GM18909 (cell line): Measurements from ENCODE around the gene WIPI1.
A peak's percentile ranks its signal among the peaks of the same experiment; 100 is the strongest.

ENCODE experiments used
- ATAC-seq: cut with Tn5 transposase; IDR thresholded peaks from one replicate; pipeline ENCODE4 v1.9.1; 2021; ENCODE audit warnings: mild to moderate bottlenecking; ENCODE audit not compliant: unreplicated experiment, poor library complexity

The WIPI1 gene

GRCh38 chr17:68441070-68441770 is 16.1 kb downstream of the WIPI1 start:
- no peak for ATAC-seq

GRCh38 chr17:68440526-68440925 is 16.8 kb downstream of the WIPI1 start:
- ATAC-seq, result no peak

GRCh38 chr17:68439656-68440290 is 17.5 kb downstream of the WIPI1 start:
- ATAC-seq, result no peak

GRCh38 chr17:68437979-68438822 is 19.1 kb downstream of the WIPI1 start:
- ATAC-seq, result peak; percentile 83

- ATAC-seq, result peak; percentile 57
Observed at GRCh38 chr17:68435876-68436842, 21.1 kb downstream of the WIPI1 start.

- no peak for ATAC-seq
Observed at GRCh38 chr17:68435361-68435760, 21.9 kb downstream of the WIPI1 start.

- no peak for ATAC-seq
Observed at GRCh38 chr17:68433911-68434508, 23.3 kb downstream of the WIPI1 start.

GRCh38 chr17:68433211-68433610 is 24.1 kb downstream of the WIPI1 start:
- no peak for ATAC-seq

GRCh38 chr17:68432086-68432864 is 25.0 kb downstream of the WIPI1 start:
- no peak for ATAC-seq

GRCh38 chr17:68431661-68432071 is 25.6 kb downstream of the WIPI1 start:
- ATAC-seq, result no peak

- no peak for ATAC-seq
Observed at GRCh38 chr17:68431045-68431608, 26.2 kb downstream of the WIPI1 start.

- ATAC-seq, result no peak
Observed at GRCh38 chr17:68429881-68430280, 27.4 kb downstream of the WIPI1 start.

GRCh38 chr17:68428498-68429172 is 28.7 kb downstream of the WIPI1 start:
- no peak for ATAC-seq

- no peak for ATAC-seq
Observed at GRCh38 chr17:68427575-68427974, 29.7 kb downstream of the WIPI1 start.

GRCh38 chr17:68425979-68426378 is 31.3 kb downstream of the WIPI1 start:
- ATAC-seq, result no peak

- ATAC-seq, result no peak
Observed at GRCh38 chr17:68424861-68425260, 32.4 kb downstream of the WIPI1 start.

- ATAC-seq, result no peak
Observed at GRCh38 chr17:68424203-68424602, 33.1 kb downstream of the WIPI1 start.

- ATAC-seq, result no peak
Observed at GRCh38 chr17:68423251-68423650, 34.0 kb downstream of the WIPI1 start.
